Fibroblast of lung (primary cell): ENCODE measurements around the gene GSPT1.
"Not testable (repeated sequence)": the region's sequence is repeated elsewhere in the genome, so short reads cannot be mapped to it uniquely, and the experiment has no call there.

Source experiments
- EZH2 ChIP-seq: IDR thresholded peaks from 2 replicates; pipeline ENCODE4 v1.5.1; 2012; ENCODE audit warnings: low read length, control low read depth, mild to moderate bottlenecking; ENCODE audit errors: missing control alignments
- TF ChIP-seq, protein P1 (sequence below), 2 donors: IDR thresholded peaks in 1 of 2; conservative IDR thresholded peaks in 1 of 2; 1 replicate in 1 of 2; 2 replicates in 1 of 2; pipeline ENCODE4 v1.5.1; 2011 to 2012; ENCODE audit warnings: low read length in 2 of 2, control low read depth in 1 of 2, inconsistent platforms in 1 of 2, low read depth in 1 of 2, mild to moderate bottlenecking in 1 of 2

DNA sequence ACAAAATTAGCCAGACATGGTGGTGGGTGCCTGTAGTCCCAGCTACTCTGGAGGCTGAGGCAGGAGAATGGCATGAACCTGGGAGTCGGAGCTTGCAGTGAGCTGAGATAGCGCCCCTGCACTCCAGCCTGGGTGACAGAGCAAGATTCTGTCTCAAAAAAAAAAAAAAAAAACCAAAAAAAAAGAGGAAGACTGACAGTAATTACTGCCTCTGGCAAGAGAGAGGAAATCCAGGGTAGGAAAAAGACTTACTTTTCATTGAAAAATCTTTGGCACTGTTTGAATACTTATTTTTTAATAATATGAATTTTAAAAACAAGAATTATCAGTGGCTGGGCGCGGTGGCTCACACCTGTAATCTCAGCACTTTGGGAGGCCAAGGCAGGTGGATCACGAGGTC is 46.7 kb upstream of the GSPT1 start:
- TF ChIP-seq, protein P1, sequence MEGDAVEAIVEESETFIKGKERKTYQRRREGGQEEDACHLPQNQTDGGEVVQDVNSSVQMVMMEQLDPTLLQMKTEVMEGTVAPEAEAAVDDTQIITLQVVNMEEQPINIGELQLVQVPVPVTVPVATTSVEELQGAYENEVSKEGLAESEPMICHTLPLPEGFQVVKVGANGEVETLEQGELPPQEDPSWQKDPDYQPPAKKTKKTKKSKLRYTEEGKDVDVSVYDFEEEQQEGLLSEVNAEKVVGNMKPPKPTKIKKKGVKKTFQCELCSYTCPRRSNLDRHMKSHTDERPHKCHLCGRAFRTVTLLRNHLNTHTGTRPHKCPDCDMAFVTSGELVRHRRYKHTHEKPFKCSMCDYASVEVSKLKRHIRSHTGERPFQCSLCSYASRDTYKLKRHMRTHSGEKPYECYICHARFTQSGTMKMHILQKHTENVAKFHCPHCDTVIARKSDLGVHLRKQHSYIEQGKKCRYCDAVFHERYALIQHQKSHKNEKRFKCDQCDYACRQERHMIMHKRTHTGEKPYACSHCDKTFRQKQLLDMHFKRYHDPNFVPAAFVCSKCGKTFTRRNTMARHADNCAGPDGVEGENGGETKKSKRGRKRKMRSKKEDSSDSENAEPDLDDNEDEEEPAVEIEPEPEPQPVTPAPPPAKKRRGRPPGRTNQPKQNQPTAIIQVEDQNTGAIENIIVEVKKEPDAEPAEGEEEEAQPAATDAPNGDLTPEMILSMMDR (conservative IDR thresholded peaks at IDR 0.05 in 1 of 2, IDR thresholded peaks at IDR 0.05 in 1 of 2; ENCODE audit: low read depth in 1 of 2, low read length in 2 of 2): not testable (repeated sequence)
- TF ChIP-seq EZH2: not testable (repeated sequence)
